HepG2 (cell line): Measurements from ENCODE around the gene TARS3.

ENCODE experiments used
- CBFB ChIP-seq: sonication (generic); formaldehyde crosslinking; IDR thresholded peaks from 2 replicates; pipeline ENCODE4 v1.4.0; 2020; ENCODE audit warnings: missing genetic modification reagents
- HNRNPH1 ChIP-seq: fragments of 200-400 bp; formaldehyde crosslinking; optimal IDR thresholded peaks from 2 replicates; pipeline ENCODE3; 2017; ENCODE audit warnings: mild to moderate bottlenecking, low read depth, low read length
- JUND ChIP-seq: sonication (generic); formaldehyde crosslinking; IDR thresholded peaks from 2 replicates; pipeline ENCODE4 v1.8.0; 2022; ENCODE audit warnings: mild to moderate bottlenecking, missing genetic modification reagents
- KDM6A ChIP-seq: IDR thresholded peaks from 2 replicates; pipeline ENCODE4 v1.6.1; 2016; ENCODE audit warnings: low read depth
- NR3C1 ChIP-seq: sonication (generic); formaldehyde crosslinking; IDR thresholded peaks from 2 replicates; pipeline ENCODE4 v1.4.0; 2020; ENCODE audit warnings: missing genetic modification reagents
- POLR2AphosphoS5 ChIP-seq: IDR thresholded peaks from 2 replicates; pipeline ENCODE4 v1.6.1; 2012; ENCODE audit warnings: low read depth, low read length
- RARA ChIP-seq: IDR thresholded peaks from 2 replicates; pipeline ENCODE4 v1.6.1; 2016; ENCODE audit warnings: missing genetic modification reagents, missing compliant biosample characterization
- RNF219 ChIP-seq: sonication (generic); formaldehyde crosslinking; IDR thresholded peaks from 2 replicates; pipeline ENCODE4 v1.5.0; 2020; ENCODE audit warnings: mild to moderate bottlenecking, missing genetic modification reagents
- ZNF224 ChIP-seq: sonication (generic); formaldehyde crosslinking; IDR thresholded peaks from 2 replicates; pipeline ENCODE4 v1.5.0; 2020; ENCODE audit warnings: mild to moderate bottlenecking, missing genetic modification reagents
- ZNF274 ChIP-seq: sonication (generic); formaldehyde crosslinking; IDR thresholded peaks from 2 replicates; pipeline ENCODE4 v1.5.1; 2020; ENCODE audit warnings: mild to moderate bottlenecking, missing genetic modification reagents
- ZNF549 ChIP-seq: sonication (generic); formaldehyde crosslinking; IDR thresholded peaks from 2 replicates; pipeline ENCODE4 v1.5.0; 2020; ENCODE audit warnings: missing genetic modification reagents
- ZNF589 ChIP-seq: sonication (generic); formaldehyde crosslinking; conservative IDR thresholded peaks from 2 replicates; pipeline ENCODE4 v1.8.0; 2022; ENCODE audit warnings: mild to moderate bottlenecking, moderate library complexity, missing genetic modification reagents
- TF ChIP-seq, protein P1 (sequence below), 2 experiments: sonication (generic) in 1 of 2; formaldehyde crosslinking in 1 of 2; IDR thresholded peaks; 2 replicates each; pipeline versions ENCODE4 v1.5.1 to v1.6.1; 2011 to 2020; ENCODE audit warnings: borderline replicate concordance in 1 of 2, low read depth in 1 of 2, low read length in 1 of 2, mild to moderate bottlenecking in 1 of 2, missing genetic modification reagents in 1 of 2, moderate library complexity in 1 of 2
- TF ChIP-seq, protein P2 (sequence below): sonication (generic); formaldehyde crosslinking; IDR thresholded peaks from 2 replicates; pipeline ENCODE4 v1.5.1; 2020; ENCODE audit warnings: mild to moderate bottlenecking, missing genetic modification reagents, borderline replicate concordance

- TF ChIP-seq, protein P1, sequence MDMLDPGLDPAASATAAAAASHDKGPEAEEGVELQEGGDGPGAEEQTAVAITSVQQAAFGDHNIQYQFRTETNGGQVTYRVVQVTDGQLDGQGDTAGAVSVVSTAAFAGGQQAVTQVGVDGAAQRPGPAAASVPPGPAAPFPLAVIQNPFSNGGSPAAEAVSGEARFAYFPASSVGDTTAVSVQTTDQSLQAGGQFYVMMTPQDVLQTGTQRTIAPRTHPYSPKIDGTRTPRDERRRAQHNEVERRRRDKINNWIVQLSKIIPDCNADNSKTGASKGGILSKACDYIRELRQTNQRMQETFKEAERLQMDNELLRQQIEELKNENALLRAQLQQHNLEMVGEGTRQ (IDR thresholded peaks at IDR 0.05; ENCODE audit: low read depth, low read length) = no peak
- TF ChIP-seq, protein P1 (CRISPR knock-in tag; IDR thresholded peaks at IDR 0.05; ENCODE audit: borderline replicate concordance) = no peak
- TF ChIP-seq RARA (CRISPR knock-in tag) (no peak), POLR2AphosphoS5 (no peak), CBFB (CRISPR knock-in tag) (no peak), JUND (CRISPR knock-in tag) (no peak), ZNF224 (no peak), ZNF549 (CRISPR knock-in tag) (no peak), ZNF274 (CRISPR knock-in tag) (no peak), RNF219 (CRISPR knock-in tag) (no peak), HNRNPH1 (no peak), NR3C1 (CRISPR knock-in tag) (no peak), ZNF589 (CRISPR knock-in tag) (no peak), KDM6A (CRISPR knock-in tag) (no peak)
- TF ChIP-seq, protein P2, sequence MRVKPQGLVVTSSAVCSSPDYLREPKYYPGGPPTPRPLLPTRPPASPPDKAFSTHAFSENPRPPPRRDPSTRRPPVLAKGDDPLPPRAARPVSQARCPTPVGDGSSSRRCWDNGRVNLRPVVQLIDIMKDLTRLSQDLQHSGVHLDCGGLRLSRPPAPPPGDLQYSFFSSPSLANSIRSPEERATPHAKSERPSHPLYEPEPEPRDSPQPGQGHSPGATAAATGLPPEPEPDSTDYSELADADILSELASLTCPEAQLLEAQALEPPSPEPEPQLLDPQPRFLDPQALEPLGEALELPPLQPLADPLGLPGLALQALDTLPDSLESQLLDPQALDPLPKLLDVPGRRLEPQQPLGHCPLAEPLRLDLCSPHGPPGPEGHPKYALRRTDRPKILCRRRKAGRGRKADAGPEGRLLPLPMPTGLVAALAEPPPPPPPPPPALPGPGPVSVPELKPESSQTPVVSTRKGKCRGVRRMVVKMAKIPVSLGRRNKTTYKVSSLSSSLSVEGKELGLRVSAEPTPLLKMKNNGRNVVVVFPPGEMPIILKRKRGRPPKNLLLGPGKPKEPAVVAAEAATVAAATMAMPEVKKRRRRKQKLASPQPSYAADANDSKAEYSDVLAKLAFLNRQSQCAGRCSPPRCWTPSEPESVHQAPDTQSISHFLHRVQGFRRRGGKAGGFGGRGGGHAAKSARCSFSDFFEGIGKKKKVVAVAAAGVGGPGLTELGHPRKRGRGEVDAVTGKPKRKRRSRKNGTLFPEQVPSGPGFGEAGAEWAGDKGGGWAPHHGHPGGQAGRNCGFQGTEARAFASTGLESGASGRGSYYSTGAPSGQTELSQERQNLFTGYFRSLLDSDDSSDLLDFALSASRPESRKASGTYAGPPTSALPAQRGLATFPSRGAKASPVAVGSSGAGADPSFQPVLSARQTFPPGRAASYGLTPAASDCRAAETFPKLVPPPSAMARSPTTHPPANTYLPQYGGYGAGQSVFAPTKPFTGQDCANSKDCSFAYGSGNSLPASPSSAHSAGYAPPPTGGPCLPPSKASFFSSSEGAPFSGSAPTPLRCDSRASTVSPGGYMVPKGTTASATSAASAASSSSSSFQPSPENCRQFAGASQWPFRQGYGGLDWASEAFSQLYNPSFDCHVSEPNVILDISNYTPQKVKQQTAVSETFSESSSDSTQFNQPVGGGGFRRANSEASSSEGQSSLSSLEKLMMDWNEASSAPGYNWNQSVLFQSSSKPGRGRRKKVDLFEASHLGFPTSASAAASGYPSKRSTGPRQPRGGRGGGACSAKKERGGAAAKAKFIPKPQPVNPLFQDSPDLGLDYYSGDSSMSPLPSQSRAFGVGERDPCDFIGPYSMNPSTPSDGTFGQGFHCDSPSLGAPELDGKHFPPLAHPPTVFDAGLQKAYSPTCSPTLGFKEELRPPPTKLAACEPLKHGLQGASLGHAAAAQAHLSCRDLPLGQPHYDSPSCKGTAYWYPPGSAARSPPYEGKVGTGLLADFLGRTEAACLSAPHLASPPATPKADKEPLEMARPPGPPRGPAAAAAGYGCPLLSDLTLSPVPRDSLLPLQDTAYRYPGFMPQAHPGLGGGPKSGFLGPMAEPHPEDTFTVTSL (CRISPR knock-in tag) = no peak
Measured at GRCh38 chr15:101733545-101733944, 9.3 kb upstream of the TARS3 start.
